GM15510 (cell line): ENCODE results near the gene TULP4.

ENCODE experiments used
- POLR2A ChIP-seq: IDR thresholded peaks from 3 replicates; pipeline ENCODE4 v1.6.1; 2011; ENCODE audit warnings: borderline replicate concordance; ENCODE audit not compliant: insufficient read length; ENCODE audit errors: extremely low read depth

TULP4 gene

GRCh38 chr6:158519761-158520160 lies 207.5 kb downstream of the TULP4 start:
- TF ChIP-seq POLR2A: no peak

- no peak for TF ChIP-seq POLR2A
Measured at GRCh38 chr6:158521759-158522158, 209.5 kb downstream of the TULP4 start.

- TF ChIP-seq POLR2A: no peak
Measured at GRCh38 chr6:158522616-158523015, 210.4 kb downstream of the TULP4 start.

- no peak for TF ChIP-seq POLR2A
Measured at GRCh38 chr6:158524311-158524710, 212.0 kb downstream of the TULP4 start.

- no peak for TF ChIP-seq POLR2A
Measured at GRCh38 chr6:158528826-158529225, 216.6 kb downstream of the TULP4 start.

- TF ChIP-seq POLR2A: no peak
Measured at GRCh38 chr6:158529629-158530028, 217.4 kb downstream of the TULP4 start.

GRCh38 chr6:158531566-158531965 lies 219.3 kb downstream of the TULP4 start:
- TF ChIP-seq POLR2A: no peak

- TF ChIP-seq POLR2A: no peak
Measured at GRCh38 chr6:158531970-158532369, 219.7 kb downstream of the TULP4 start.

GRCh38 chr6:158536084-158536890 lies 224.0 kb downstream of the TULP4 start:
- TF ChIP-seq POLR2A: no peak

- no peak for TF ChIP-seq POLR2A
Measured at GRCh38 chr6:158536891-158537798, 224.9 kb downstream of the TULP4 start.

GRCh38 chr6:158538741-158539140 lies 226.5 kb downstream of the TULP4 start:
- no peak for TF ChIP-seq POLR2A

GRCh38 chr6:158539413-158539812 lies 227.1 kb downstream of the TULP4 start:
- TF ChIP-seq POLR2A: no peak

GRCh38 chr6:158539881-158540280 lies 227.6 kb downstream of the TULP4 start:
- TF ChIP-seq POLR2A: no peak

- TF ChIP-seq POLR2A: no peak
Measured at GRCh38 chr6:158543606-158544185, 231.4 kb downstream of the TULP4 start.

GRCh38 chr6:158544428-158544827 lies 232.2 kb downstream of the TULP4 start:
- no peak for TF ChIP-seq POLR2A

- no peak for TF ChIP-seq POLR2A
Measured at GRCh38 chr6:158545043-158545966, 233.0 kb downstream of the TULP4 start.
